Activated naive CD4-positive, alpha-beta T cell treated with anti-CD3 and anti-CD28 coated beads, Interleukin-2, amount 50 U/mL, for 72 hours (primary cell): ENCODE results near the gene GTPBP2. TPM values are rescaled to one million over a fixed set of nuclear protein-coding genes. Genes with fewer than 3 reads are reported as not detected.
"Not testable (repeated sequence)": the region's sequence is repeated elsewhere in the genome, so short reads cannot be mapped to it uniquely, and the experiment has no call there.

ENCODE experiments used
- ATAC-seq, 2 donors: fragments of 150-1000 bp; cut with Tn5 transposase; 2 replicates each; pipeline ENCODE4 v1.10.0; 2021; ENCODE audit warnings: mild to moderate bottlenecking in 2 of 2, moderate library complexity in 2 of 2
- DNase-seq, 2 donors: peaks; one replicate each; pipeline ENCODE4 v3.0.0; 2021 to 2022; ENCODE audit warnings: low spot score in 2 of 2
- H3K27ac Mint-ChIP-seq, 2 donors: one replicate each; pipeline ENCODE4 v1.8.0; 2022; ENCODE audit warnings: mild to moderate bottlenecking in 2 of 2, mixed read lengths in 2 of 2
- H3K36me3 Mint-ChIP-seq, 2 donors: one replicate each; pipeline ENCODE4 v1.8.0; 2022; ENCODE audit warnings: mixed read lengths in 2 of 2
- H3K9me3 Mint-ChIP-seq, 2 donors: one replicate each; pipeline ENCODE4 v1.8.0; 2022; ENCODE audit warnings: mixed read lengths in 2 of 2
- total RNA-seq, 2 donors: library from RNA; stranded (reverse); gene quantifications; one replicate each; pipeline ENCODE4 v1.2.3, GENCODE V29; 2022

Gene GTPBP2
- total RNA-seq, 2 donors from 2014 or later: 84.1 to 85.8 TPM

- ATAC-seq (no peak), DNase-seq (no peak)
- peaks cover 9 to 11% of the 10 kb centered on the region in 2 donors for H3K36me3 Mint-ChIP-seq
- no peak overlapping the region for H3K27ac Mint-ChIP-seq
- H3K9me3 Mint-ChIP-seq: no peaks in the 10 kb centered on the region
Measured at GRCh38 chr6:43614396-43614730, 14.7 kb downstream of the GTPBP2 start.

- Mint-ChIP-seq H3K36me3 (peaks cover 9 to 11% of the 10 kb centered on the region in 2 donors), H3K27ac (peak overlapping the region in 1 of 2 donors; percentile 75), H3K9me3 (no peaks in the 10 kb centered on the region)
- ATAC-seq: no peak
- DNase-seq: no peak
Measured at GRCh38 chr6:43613721-43614395, 15.2 kb downstream of the GTPBP2 start.

GRCh38 chr6:43610431-43610830 lies 18.6 kb downstream of the GTPBP2 start:
- Mint-ChIP-seq H3K9me3 (no peaks in the 10 kb centered on the region), H3K36me3 (peaks cover 11 to 14% of the 10 kb centered on the region in 2 donors), H3K27ac (no peak overlapping the region)
- DNase-seq (no peak), ATAC-seq (no peak)

- DNase-seq (no peak), ATAC-seq (no peak)
Measured at GRCh38 chr6:43609402-43609801, 19.7 kb downstream of the GTPBP2 start.

GRCh38 chr6:43608807-43609206 lies 20.3 kb downstream of the GTPBP2 start:
- peaks cover 13% of the 10 kb centered on the region in 2 donors for H3K36me3 Mint-ChIP-seq
- no peaks in the 10 kb centered on the region for H3K9me3 Mint-ChIP-seq
- DNase-seq (no peak), ATAC-seq (no peak)
- H3K27ac Mint-ChIP-seq: no peak overlapping the region

More at GRCh38 chr6:43609402-43609801, 19.7 kb downstream of the GTPBP2 start:
- H3K27ac Mint-ChIP-seq: no peak overlapping the region
- H3K9me3 Mint-ChIP-seq: no peaks in the 10 kb centered on the region
- H3K36me3 Mint-ChIP-seq: peaks cover 11 to 14% of the 10 kb centered on the region in 2 donors

GRCh38 chr6:43608310-43608763 lies 20.7 kb downstream of the GTPBP2 start:
- H3K36me3 Mint-ChIP-seq: peaks cover 9% of the 10 kb centered on the region in 2 donors

GRCh38 chr6:43606019-43606418 lies 23.0 kb downstream of the GTPBP2 start:
- DNase-seq (no peak), ATAC-seq (no peak)
- no peak overlapping the region for H3K27ac Mint-ChIP-seq
- H3K36me3 Mint-ChIP-seq: peaks cover 14 to 16% of the 10 kb centered on the region in 2 donors
- H3K9me3 Mint-ChIP-seq: no peaks in the 10 kb centered on the region

More at GRCh38 chr6:43608310-43608763, 20.7 kb downstream of the GTPBP2 start:
- no peaks in the 10 kb centered on the region for H3K9me3 Mint-ChIP-seq
- no peak overlapping the region for H3K27ac Mint-ChIP-seq
- peak; percentile 43 to 57 for ATAC-seq
- peak in 1 of 2 donors; percentile 52 for DNase-seq

- ATAC-seq (no peak), DNase-seq (no peak)
- Mint-ChIP-seq H3K9me3 (no peaks in the 10 kb centered on the region), H3K27ac (no peak overlapping the region), H3K36me3 (peaks cover 16 to 17% of the 10 kb centered on the region in 2 donors)
Measured at GRCh38 chr6:43604174-43604573, 24.9 kb downstream of the GTPBP2 start.

- Mint-ChIP-seq H3K36me3 (peaks cover 12 to 16% of the 10 kb centered on the region in 2 donors), H3K27ac (peak overlapping the region in 1 of 2 donors; percentile 12), H3K9me3 (no peaks in the 10 kb centered on the region)
- ATAC-seq: no peak
- no peak for DNase-seq
Measured at GRCh38 chr6:43600595-43600994, 28.5 kb downstream of the GTPBP2 start.

- ATAC-seq (no peak), DNase-seq (no peak)
- Mint-ChIP-seq H3K9me3 (no peaks in the 10 kb centered on the region), H3K27ac (no peak overlapping the region), H3K36me3 (peaks cover 0 to 12% of the 10 kb centered on the region in 2 donors)
Measured at GRCh38 chr6:43593938-43594337, 35.1 kb downstream of the GTPBP2 start.

- not testable (repeated sequence) for H3K27ac Mint-ChIP-seq, ATAC-seq, DNase-seq, H3K9me3 Mint-ChIP-seq
- H3K36me3 Mint-ChIP-seq: peaks cover 10 to 18% of the 10 kb centered on the region in 2 donors
Measured at GRCh38 chr6:43589564-43589963, 39.5 kb downstream of the GTPBP2 start.

- Mint-ChIP-seq H3K27ac (no peak overlapping the region), H3K36me3 (peaks cover 10 to 31% of the 10 kb centered on the region in 2 donors), H3K9me3 (no peaks in the 10 kb centered on the region)
- ATAC-seq: no peak
- no peak for DNase-seq
Measured at GRCh38 chr6:43588194-43588593, 40.9 kb downstream of the GTPBP2 start.

- Mint-ChIP-seq H3K27ac (peak overlapping the region in 1 of 2 donors; percentile 31), H3K9me3 (no peaks in the 10 kb centered on the region), H3K36me3 (peaks cover 14 to 32% of the 10 kb centered on the region in 2 donors)
- DNase-seq: no peak
- ATAC-seq: no peak
Measured at GRCh38 chr6:43584892-43585570, 44.0 kb downstream of the GTPBP2 start.

- Mint-ChIP-seq H3K27ac (no peak overlapping the region), H3K36me3 (peaks cover 14 to 38% of the 10 kb centered on the region in 2 donors), H3K9me3 (no peaks in the 10 kb centered on the region)
- ATAC-seq: no peak
- no peak for DNase-seq
Measured at GRCh38 chr6:43582911-43583310, 46.2 kb downstream of the GTPBP2 start.

GRCh38 chr6:43579171-43579570 lies 49.9 kb downstream of the GTPBP2 start:
- ATAC-seq (no peak), DNase-seq (no peak)
- Mint-ChIP-seq H3K36me3 (peaks cover 36 to 58% of the 10 kb centered on the region in 2 donors), H3K27ac (no peak overlapping the region), H3K9me3 (no peaks in the 10 kb centered on the region)

- Mint-ChIP-seq H3K27ac (no peak overlapping the region), H3K9me3 (no peaks in the 10 kb centered on the region), H3K36me3 (peaks cover 36 to 54% of the 10 kb centered on the region in 2 donors)
- DNase-seq: no peak
- no peak for ATAC-seq
Measured at GRCh38 chr6:43578748-43579147, 50.3 kb downstream of the GTPBP2 start.

GRCh38 chr6:43575772-43576551 lies 53.1 kb downstream of the GTPBP2 start, which contains the start of the genes POLH and XPO5:
Gene POLH (plus strand): TSS chr6:43576185. CDS start chr6:43582320, 6,135 bp downstream.
Gene XPO5 (minus strand): TSS chr6:43576038. CDS start chr6:43575864, 174 bp downstream.
- H3K9me3 Mint-ChIP-seq: no peaks in the 10 kb centered on the region
- DNase-seq (peak; percentile 91 to 93), ATAC-seq (peak; percentile 94 to 95)
- peak within 1 kb of the TSS; percentile 89 to 97 for H3K27ac Mint-ChIP-seq
- H3K36me3 Mint-ChIP-seq: peaks cover 36 to 57% of the 10 kb centered on the region in 2 donors
